ENCODE data around the gene ABCC1.

GRCh38 chr16:16015849-16016248, 66.4 kb downstream of the ABCC1 start:
- TF ChIP-seq CTCF (IDR thresholded peaks at IDR 0.05; ENCODE audit: poor library complexity, severe bottlenecking), result no peak
- no peak for TF ChIP-seq REST (IDR thresholded peaks at IDR 0.05; ENCODE audit: borderline replicate concordance)
- no peak for TF ChIP-seq TAF1 (IDR thresholded peaks at IDR 0.05; ENCODE audit: low read depth)
- TF ChIP-seq EZH2 (IDR thresholded peaks at IDR 0.05; ENCODE audit: borderline replicate concordance, insufficient read depth, low read length, poor library complexity, severe bottlenecking), result no peak
